ENCODE results near the gene FDXACB1.
"Not testable (repeated sequence)": the region's sequence is repeated elsewhere in the genome, so short reads cannot be mapped to it uniquely, and the experiment has no call there.

FDXACB1 gene

GRCh38 chr11:111908639-111909305 is 29.8 kb upstream of the FDXACB1 start:
- no peak for DNase-seq (ENCODE audit: low read depth in 2 of 2)

- DNase-seq (ENCODE audit: low read depth in 2 of 2): no peak
Observed at GRCh38 chr11:111906680-111907079, 27.7 kb upstream of the FDXACB1 start.

- DNase-seq (ENCODE audit: low read depth in 2 of 2): no peak
Observed at GRCh38 chr11:111905411-111905810, 26.4 kb upstream of the FDXACB1 start.

- no peak for DNase-seq (ENCODE audit: low read depth in 2 of 2)
Observed at GRCh38 chr11:111886844-111887243, 7.9 kb upstream of the FDXACB1 start.

- DNase-seq (ENCODE audit: low read depth in 2 of 2): no peak
Observed at GRCh38 chr11:111886032-111886431, 7.1 kb upstream of the FDXACB1 start.

- not testable (repeated sequence) for DNase-seq (ENCODE audit: low read depth in 2 of 2)
Observed at GRCh38 chr11:111885053-111885452, 6.1 kb upstream of the FDXACB1 start.

- DNase-seq (ENCODE audit: low read depth in 2 of 2): no peak
Observed at GRCh38 chr11:111882202-111882601, 3.2 kb upstream of the FDXACB1 start.

GRCh38 chr11:111879637-111879960 is 634 bp upstream of the FDXACB1 start:
- no peak for DNase-seq (ENCODE audit: low read depth in 2 of 2)

- DNase-seq (ENCODE audit: low read depth in 2 of 2): no peak
Observed at GRCh38 chr11:111878385-111878848, 548 bp downstream of the FDXACB1 start.

GRCh38 chr11:111871693-111872161 is 7.2 kb downstream of the FDXACB1 start:
- no peak for DNase-seq (ENCODE audit: low read depth in 2 of 2)

GRCh38 chr11:111870886-111871692 is 7.9 kb downstream of the FDXACB1 start, which contains the start of gene ALG9:
TSS of gene ALG9 (minus strand) at chr11:111871581. CDS start at chr11:111871482, 99 bp downstream.
- DNase-seq (ENCODE audit: low read depth in 2 of 2): peak; percentile 74 to 80

GRCh38 chr11:111870522-111870885 is 8.5 kb downstream of the FDXACB1 start:
- no peak for DNase-seq (ENCODE audit: low read depth in 2 of 2)

- no peak for DNase-seq (ENCODE audit: low read depth in 2 of 2)
Observed at GRCh38 chr11:111870113-111870512, 8.9 kb downstream of the FDXACB1 start.

- no peak for DNase-seq (ENCODE audit: low read depth in 2 of 2)
Observed at GRCh38 chr11:111860257-111860656, 18.7 kb downstream of the FDXACB1 start.

- no peak for DNase-seq (ENCODE audit: low read depth in 2 of 2)
Observed at GRCh38 chr11:111855506-111855905, 23.5 kb downstream of the FDXACB1 start.

GRCh38 chr11:111852103-111852502 is 26.9 kb downstream of the FDXACB1 start:
- no peak for DNase-seq (ENCODE audit: low read depth in 2 of 2)

GRCh38 chr11:111851636-111852035 is 27.3 kb downstream of the FDXACB1 start:
- no peak for DNase-seq (ENCODE audit: low read depth in 2 of 2)

- no peak for DNase-seq (ENCODE audit: low read depth in 2 of 2)
Observed at GRCh38 chr11:111851067-111851466, 27.9 kb downstream of the FDXACB1 start.

GRCh38 chr11:111849631-111850030 is 29.3 kb downstream of the FDXACB1 start:
- no peak for DNase-seq (ENCODE audit: low read depth in 2 of 2)

GRCh38 chr11:111846636-111847035 is 32.3 kb downstream of the FDXACB1 start:
- no peak for DNase-seq (ENCODE audit: low read depth in 2 of 2)

- DNase-seq (ENCODE audit: low read depth in 2 of 2): no peak
Observed at GRCh38 chr11:111846063-111846462, 32.9 kb downstream of the FDXACB1 start.

- DNase-seq (ENCODE audit: low read depth in 2 of 2): no peak
Observed at GRCh38 chr11:111845276-111846028, 33.5 kb downstream of the FDXACB1 start.

Data from stimulated activated CD8-positive, alpha-beta memory T cell treated with anti-CD3 and anti-CD28 coated beads, Interleukin-2, amount 100 ng/mL, for 1 hour (primary cell).